ENCODE measurements around the gene NCAM2.

NCAM2 gene

DNA sequence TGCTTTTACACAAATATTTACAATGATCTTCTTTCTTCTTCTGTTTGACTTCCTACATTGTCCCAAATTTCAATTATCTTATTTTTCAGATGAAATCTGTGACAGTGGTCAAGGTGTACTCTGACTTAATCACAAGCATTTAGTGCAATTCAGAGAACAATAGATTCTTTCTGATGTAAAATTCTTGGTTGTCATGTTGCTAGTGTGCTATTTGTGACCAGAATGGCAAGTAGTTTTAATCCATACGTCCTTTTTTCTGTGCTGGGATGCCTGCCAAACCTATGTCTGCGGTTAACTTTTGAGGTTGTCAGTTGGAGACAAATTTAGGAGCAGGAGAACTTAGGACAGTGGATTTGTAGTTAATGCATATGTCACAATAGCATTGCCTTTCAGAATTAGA is 31.0 kb downstream of the NCAM2 start:
- DNase-seq = no peak

DNA sequence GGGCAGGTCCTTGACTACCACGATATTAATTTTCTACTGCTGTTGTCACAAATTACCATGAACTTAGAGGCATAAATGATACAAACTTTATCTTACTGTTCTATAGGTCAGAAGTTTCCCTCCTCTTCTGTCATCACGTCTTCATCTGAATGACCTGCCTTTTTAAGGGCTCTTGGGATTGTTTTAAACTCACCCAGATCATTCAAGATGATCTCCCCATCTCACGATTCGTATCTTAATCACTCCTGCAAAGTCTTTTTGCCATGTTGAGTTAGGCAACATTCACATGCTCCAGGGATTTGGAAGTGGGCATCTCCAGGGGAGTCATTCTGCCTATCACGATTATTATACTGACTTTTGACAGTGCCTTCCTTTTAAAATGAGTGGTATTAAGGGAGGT is 32.1 kb downstream of the NCAM2 start:
- DNase-seq = no peak

DNA sequence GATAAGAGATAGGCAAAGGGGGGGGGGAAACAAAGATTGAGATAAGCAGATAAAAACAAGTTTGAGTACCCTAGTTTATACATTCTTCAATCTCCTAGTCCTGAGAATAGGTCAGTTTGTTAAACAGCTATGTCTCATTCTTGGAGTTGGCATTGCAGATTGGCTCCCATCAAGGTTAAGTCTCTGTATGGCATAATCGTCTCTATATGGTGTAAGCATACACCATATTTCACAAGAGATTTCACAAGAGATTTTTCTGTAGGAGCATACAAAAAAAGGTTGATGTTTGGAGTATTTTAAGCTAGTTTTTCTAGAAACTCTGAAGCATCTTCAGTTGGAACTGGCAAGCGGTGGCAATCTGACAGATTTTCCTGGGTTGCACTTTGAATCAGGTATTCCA is 35.8 kb downstream of the NCAM2 start:
- no peak for DNase-seq

DNA sequence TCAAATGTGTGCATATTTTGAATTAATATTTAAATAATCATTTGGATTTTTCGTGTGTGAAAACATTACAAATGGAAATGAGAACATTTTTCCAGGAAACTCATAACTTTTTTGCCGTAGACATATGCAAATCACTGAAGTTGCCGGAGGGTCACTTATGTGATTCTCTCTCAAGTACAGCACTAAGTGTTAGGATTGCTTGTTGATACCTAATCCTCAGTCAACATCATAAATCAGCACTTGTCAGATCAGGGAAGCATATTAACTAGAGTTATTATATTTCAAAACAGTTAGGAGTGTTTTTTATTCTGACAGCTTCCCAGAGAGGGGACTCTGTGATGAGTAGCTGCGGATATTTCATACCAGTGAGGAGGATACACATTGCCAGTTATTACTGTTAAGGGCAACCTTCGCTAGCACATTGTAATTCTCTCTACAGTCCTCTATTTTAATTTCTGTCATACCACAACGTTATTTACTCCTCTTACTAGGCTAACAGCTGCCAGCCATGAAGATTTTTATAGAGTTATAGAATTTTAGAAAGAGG is 41.5 kb downstream of the NCAM2 start:
- no peak for DNase-seq

DNA sequence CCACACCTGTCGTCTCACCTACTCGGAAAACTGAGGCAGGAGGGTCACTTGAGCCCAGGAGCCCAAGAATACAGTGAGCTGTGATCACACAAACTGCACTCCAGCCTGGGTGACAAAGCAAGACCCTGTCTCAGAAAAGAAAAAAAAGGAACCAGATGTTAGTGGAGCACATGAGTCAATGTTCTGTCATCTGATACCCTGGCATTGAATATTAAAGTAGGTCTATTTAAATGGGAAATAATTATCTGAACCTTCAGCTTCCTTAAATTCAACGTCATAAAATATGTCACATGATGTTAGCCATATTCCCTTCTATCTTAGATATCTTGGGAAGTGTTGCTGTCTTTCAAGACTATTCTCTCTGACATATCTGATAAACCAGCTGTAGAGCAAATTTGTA is 47.3 kb downstream of the NCAM2 start:
- no peak for DNase-seq

DNA sequence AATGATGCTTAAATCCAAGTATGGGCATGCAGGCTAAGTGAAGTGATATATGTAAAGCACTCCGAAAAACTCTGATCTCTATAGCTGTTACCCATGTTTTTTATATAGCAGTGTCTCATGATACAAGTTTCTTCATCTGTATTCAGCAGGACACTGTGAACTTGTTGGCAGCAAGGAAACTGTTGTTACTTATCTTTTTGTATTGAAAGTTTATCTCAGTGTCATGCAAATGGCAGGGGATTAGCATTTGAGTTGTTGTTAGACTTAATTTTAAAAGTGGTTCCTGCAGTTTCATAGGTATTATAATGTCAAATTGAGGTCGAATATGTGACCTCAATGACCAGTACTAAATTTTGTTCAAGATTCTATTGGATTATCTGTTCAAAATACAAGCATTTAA is 47.9 kb downstream of the NCAM2 start:
- DNase-seq = no peak

DNA sequence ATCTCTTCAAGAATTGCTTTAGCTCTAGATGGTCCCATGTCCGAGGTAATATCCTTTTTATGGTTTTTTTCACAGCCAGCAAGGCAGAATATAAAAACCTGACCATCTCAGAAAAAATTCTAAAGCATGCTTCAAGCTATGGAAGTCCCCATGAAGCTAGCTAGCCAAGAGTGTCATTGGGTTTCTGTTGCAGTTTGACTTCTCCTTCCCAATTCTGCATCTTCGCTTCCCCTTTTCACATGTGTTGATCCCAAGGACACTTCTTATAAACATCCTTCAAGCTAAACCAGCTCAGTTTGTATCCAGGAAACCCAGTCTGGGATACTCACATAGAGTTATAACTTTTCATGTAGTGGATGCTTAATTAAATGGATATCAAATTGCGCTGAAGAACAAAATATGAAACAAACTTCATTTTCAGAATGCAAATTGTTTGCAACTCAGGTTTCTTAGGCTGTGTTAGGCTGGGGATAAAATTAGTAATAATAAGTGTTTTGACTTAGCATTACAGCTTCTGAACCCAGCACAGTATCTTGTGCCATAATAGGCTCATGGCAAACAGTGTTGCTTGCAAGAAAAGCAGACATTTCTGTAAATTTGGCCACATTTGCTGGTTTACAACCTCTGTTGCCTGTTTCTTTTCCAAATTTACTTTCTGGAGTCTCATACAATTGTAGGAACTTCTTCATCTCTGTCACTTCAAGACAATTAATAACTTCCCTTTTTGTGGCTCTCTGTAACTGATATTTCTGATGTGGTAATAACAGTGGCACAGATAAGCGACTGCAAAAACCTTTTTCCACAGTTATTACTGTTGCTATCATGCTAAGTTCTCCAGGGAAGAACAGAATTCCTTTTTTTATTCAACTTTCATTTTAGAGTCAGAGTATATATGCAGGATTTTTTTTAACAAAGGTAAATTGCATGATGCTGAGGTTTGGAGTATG is 53.2 kb downstream of the NCAM2 start:
- DNase-seq = no peak

DNA sequence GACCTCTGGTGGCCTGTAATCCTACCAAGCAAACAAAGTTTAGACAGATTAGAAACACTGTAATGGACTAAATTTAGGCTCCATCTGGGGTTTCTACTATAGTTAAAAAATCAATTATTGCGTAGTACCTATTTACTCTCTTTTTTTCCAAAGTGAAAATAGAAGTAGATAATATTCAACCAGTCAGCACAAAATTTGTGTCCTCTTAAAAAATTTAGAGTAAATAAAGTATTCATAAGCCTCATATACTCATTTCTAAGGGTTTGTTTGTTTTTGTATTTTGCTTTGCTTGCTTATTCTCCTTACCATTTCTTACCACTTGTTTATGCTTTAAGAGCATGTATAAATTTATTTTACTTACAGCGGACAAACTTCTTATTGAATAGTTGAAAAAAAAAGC is 54.5 kb downstream of the NCAM2 start:
- DNase-seq = no peak

DNA sequence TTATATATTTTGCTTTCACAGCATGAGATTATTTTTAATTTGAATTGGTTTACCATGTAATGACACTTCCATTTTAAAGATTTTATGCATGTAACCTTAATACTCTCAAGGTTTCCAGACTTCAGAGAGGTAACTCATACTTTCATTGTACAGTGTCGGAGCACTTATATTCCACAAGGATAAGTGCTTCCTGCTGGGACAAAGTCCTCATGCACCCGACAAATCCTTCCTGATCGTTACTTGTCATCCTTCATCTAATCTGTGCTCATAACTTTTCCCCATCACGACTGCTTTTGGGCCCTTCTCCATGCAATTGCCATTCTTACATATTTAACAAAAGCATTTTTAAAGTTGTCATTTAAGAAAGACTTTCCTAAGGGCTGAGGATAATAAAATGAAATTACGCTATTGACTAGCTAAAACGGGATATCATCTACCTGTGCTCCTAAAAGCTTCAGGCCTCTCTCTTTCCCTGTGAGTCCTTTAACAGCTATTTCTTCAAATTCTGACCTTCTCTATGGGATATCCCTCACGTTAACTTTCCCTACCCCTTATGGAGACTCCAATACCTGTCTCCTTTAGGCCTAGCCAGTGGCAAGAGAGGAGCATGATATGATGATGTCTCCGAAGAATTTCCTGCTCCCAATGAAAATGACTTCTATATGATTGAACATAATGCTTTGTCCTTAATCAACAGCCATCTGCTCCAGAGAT is 59.3 kb downstream of the NCAM2 start:
- no peak for DNase-seq

DNA sequence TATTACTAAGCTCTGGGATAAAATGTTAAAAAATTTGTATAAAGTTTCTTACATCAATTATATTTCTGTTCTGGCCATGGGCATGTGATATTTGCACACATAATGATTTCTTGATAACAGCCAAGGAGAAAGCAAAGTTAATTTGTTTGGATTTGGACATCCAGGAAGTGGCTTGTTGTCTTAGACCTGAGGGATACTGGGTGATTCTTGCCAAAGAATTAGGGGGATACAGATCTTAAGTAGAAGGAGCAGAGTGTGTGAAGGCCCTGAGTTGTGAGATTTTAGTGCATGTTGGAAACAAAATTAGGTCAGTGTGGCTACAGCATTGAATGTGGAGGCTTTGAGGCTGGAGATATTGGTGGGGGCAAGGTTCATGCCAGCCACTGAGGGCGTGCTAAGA is 65.6 kb downstream of the NCAM2 start:
- DNase-seq = no peak

DNA sequence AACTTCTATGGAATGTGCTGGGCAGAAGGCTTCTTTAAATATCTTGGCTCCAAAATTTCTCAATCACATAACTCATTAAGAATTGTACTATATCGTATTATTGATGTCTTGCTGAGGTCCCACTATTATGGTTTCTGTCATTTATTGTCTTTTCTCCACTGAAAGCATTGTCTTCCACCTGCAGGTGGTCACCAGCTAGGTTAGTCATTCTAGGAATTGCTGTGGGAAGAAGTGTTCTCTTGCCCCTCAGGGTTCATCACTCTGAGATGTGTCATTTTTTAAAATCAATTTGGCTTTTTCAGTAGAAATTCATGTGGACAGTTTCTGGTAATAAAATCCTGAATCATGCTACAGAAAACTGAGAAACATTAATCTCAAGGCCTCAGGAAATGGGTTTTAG is 66.1 kb downstream of the NCAM2 start:
- DNase-seq = no peak

DNA sequence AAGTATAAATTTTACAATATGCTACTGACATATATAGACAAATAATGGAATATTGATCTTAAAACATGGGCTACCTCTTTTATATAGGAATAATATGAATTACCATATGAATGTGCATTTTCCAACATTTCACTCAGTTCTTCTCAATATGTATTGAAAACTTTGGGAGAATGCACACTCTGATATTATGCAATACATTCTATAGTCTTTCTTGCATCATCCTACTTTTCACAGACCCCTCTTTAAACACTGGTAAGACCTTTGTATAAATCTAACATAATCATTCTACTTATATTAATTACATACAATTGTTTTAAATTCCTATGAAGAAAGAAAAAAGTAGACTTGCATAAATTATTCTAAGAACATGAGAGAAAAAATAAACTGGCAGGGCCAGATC is 69.2 kb downstream of the NCAM2 start:
- no peak for DNase-seq

DNA sequence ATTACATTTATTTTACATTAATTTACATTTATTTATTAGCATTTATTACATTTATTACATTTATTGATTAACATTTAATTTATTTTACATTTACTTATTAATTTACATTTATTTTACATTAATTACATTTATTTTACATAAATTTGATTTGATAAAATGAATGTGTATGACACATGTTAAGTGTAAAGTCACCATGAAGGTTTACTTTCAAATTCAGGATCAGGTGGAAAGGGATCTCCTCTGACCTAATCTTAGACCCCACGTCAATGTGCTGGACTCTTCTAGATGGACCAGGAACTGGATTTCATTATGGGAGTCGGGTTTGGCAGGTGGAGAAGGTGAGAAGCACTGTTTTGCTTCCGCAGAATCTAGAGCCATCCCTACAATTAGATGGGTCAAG is 76.1 kb downstream of the NCAM2 start:
- no peak for DNase-seq

DNA sequence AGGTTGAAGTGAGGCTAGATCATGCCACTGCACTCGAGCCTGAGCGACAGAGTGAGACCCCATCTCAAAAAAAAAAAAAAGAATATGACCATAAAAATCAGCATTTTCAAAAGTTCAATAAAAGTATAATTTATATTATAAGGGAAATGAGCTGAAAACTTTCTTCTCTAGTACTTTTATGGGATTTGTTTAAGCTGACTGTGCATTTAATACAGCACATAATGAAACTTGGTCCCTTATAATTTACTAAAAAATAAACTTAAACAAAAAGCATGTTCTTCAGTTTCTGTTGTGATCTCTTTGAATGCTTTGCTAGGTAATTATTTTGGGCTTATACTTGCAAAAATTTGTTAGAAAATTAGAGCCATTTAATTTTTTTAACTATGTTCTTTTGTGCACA is 77.8 kb downstream of the NCAM2 start:
- no peak for DNase-seq

DNA sequence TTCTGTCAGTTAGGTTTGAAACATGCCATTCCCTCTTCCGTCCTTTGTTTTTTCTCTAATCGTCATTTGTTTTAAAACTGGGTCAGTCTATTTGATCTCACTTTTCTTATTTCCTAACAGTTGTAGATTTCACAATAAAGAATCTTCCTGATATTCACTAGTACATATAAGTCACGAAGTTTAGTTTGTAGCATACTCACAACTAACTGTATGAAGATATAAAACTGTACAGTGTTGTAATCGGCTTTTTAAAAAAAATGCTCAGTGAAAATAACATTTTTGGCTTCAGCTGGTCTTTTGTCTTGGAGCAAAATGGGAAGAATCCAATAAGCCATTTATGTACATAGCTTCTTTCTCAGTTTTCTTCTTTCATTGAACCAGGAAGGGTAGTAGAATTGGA is 78.3 kb downstream of the NCAM2 start:
- no peak for DNase-seq

DNA sequence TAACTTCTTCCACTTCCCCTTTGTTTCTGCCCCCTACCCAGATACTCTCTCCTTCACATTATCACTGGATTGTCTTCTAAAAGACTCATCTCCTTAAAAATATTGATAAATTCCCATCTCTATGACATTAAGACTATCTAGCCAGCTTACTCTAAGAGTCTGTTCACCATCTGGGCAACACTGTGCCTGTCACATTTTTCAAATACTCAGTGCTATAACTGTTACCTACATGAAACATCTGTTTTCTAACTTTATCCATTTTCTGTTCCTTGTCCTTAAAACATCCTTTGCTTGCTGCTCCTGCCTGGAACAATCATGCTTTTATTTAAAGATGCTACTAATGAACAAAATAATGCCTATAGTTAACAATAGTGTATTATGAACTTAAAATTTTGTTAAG is 81.4 kb downstream of the NCAM2 start:
- DNase-seq = no peak

DNA sequence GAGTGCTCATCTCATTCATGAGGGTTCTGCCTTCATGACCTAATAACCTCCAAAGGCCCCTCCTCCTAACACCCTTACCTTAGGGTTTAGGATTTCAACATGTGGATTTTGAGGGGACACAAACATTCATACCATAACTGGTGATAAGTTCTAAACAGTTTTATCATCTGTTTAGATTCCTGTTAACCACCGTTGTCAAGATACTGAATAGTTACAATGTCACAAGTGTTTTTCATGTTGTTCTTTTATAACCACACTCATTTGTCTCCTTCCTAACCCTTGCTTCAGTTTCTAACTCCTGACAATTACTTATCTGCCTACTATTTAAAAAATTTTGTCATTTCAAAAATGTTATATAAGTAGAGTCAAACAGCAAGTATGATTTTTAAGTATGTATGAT is 86.0 kb downstream of the NCAM2 start:
- no peak for DNase-seq

DNA sequence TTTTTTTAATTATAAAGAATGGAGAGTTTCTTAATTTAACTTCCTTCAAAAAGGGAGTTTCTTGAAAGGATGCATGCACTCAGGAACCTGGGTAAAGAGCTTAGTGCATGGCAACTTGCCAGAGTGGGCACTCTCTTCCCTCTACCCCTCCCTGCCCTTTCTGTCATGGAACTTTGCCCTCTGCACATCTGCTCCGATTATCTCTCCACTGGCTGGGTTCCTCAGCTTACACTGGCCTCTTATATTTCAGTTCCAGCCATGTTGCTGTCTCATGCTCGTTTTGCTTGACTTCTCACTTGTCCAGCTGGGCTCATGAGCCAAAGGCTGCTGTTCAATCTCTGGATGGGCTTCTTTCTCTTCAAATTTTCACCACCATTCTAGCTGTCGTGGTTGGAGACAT is 87.0 kb downstream of the NCAM2 start:
- no peak for DNase-seq

DNA sequence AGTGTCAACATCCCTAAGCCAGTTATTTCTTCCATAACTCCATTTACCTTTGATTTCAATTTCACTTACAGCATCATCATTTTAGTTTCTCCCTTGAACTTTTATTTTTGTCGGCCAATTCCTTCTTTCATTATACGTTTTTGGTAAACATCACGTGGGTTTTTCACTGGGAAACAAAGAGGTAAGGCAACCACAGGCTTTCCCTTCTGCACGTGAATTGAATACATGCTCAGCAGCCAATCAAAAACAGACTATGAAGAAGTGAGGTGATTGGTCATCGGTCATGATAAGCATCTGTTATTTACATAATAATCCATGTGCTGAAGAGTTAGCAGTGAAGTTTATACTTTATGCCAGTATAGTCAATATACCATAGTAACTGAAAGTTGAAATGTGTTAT is 98.7 kb downstream of the NCAM2 start:
- no peak for DNase-seq

DNA sequence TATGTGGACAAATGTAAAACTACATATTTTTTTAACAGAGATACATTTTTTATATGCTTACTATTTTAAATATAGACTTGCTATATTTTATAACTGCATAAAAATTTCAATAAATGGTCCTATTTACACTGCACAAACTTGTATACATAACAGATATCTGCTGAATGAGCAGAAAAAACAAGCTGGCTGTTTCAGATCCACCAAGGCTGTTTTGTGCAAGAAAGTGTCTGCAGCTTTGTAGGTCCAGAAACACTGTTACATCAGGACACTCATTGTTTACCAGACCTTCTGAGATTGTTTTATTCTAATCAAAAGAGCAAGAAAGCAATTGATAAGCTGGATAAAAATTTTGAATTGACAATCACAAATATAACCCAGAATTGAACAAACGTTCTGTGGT is 99.3 kb downstream of the NCAM2 start:
- DNase-seq = no peak

DNA sequence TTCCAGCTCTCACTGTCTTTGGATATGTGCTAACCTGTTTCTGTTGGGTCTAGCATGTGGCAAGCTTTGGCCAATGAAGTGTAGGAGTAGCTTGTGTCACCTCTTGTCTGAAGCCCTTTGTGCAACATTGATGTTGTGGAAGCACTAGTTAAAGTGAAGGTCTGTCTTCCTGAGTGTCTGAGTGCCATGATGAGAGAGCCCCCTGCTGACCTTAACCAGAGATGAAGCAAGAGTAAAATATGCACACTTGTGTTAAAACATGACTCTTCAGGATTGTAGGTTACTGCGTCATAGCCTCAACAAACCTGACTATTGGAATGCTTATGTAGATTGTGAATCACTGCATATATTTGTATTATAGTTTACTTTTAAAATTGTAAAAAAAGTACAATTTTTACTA is 103.7 kb downstream of the NCAM2 start:
- peak; percentile 3 for DNase-seq

DNA sequence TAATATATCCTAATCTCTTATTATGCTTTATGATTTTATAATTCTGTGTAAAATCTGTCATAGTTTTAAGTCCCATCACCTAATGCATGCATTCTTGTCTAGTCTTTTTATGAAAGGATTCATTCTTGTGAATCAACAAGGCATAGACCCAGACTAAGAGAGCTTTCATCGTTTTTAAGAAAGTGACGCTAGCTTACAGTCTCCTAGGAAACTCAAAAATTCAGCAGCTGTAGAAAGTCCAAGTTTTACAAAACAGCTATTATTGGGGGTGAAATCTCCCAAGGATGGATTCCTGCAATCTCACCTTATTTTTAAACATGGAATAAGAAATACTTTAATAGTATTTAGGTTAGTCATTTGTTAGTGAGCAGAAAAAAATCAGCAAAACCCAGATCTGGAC is 104.7 kb downstream of the NCAM2 start:
- DNase-seq = no peak

DNA sequence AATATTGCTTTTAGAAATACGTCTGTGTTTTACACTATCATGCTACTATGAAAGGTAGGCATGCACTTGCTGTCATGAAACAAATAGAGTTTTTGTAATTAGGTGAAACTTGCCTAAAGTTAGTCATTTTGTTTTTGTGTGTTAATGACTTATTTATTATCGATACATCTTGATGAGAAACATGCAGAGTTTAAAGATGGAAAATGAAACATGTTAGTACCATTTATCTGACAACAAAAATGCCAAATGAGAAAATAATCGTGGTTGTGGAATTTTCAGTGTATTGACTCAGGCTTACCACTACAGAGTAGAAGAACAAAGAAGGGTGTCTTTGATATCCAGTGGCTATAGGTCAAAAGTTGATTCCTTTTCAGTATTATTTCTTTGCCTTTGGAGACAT is 105.5 kb downstream of the NCAM2 start:
- no peak for DNase-seq

DNA sequence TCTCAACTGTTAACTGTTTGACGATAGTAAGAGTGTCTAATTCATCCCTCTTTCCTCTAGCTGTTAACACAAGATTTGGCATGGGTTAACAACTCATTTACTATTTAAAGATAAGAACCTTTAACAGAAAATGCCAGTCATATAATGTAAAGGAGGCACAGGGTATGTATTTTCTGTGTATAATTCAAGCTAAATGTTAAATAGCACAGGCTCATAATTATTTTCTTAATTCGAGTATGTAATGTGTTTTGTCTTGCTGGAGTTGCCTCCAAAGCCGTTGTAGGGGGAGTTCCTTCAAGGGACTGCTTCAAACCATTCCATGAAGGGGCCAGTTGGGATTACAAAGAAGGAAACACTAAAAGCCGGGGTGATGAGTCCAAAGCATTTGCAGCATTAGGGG is 111.5 kb downstream of the NCAM2 start:
- DNase-seq = no peak

Measured in activated CD4-positive, alpha-beta T cell treated with anti-CD3 and anti-CD28 coated beads, Interleukin-10, Interleukin-2, amounts not matched to agents 100 ng/mL and 50 ng/mL, durations not matched to agents 16 hours and 8 hours (primary cell).